Gastroesophageal sphincter (tissue), 4 donors: ENCODE data around the gene MACF1. TPM values are rescaled to one million over a fixed set of nuclear protein-coding genes. Genes with fewer than 3 reads are reported as not detected.

ENCODE experiments used
- ATAC-seq: fragments of 150-250 bp; one replicate; pipeline ENCODE4 v1.9.1; 2016; ENCODE audit warnings: mild to moderate bottlenecking, moderate library complexity
- H3K27ac ChIP-seq, 4 donors: fragments of 200-600 bp; sonication (generic) in 3 of 4; 1 replicate in 3 of 4; 2 replicates in 1 of 4; pipeline ENCODE4 v1.5.1; 2016 to 2019
- H3K27me3 ChIP-seq: fragments of 200-600 bp; sonication (generic); one replicate; pipeline ENCODE4 v1.5.1; 2019
- H3K36me3 ChIP-seq, 2 donors: fragments of 200-600 bp; sonication (generic); one replicate each; pipeline ENCODE4 v1.5.1; 2019; ENCODE audit warnings: control low read depth in 1 of 2
- H3K4me1 ChIP-seq, 3 donors: fragments of 200-600 bp; sonication (generic); 1 replicate in 2 of 3; 2 replicates in 1 of 3; pipeline ENCODE4 v1.5.1; 2016 to 2019; ENCODE audit warnings: control low read depth in 2 of 3
- H3K4me3 ChIP-seq, 2 donors: fragments of 200-600 bp; sonication (generic); one replicate each; pipeline ENCODE4 v1.5.1; 2019; ENCODE audit warnings: mild to moderate bottlenecking in 1 of 2, moderate library complexity in 1 of 2
- H3K9me3 ChIP-seq, 3 donors: fragments of 200-600 bp; sonication (generic); one replicate each; pipeline ENCODE4 v1.5.1; 2017 to 2019; ENCODE audit warnings: control low read depth in 2 of 3
- EP300 ChIP-seq: sonication (generic); formaldehyde crosslinking; IDR thresholded peaks from one replicate; pipeline ENCODE4 v1.6.1; 2017; ENCODE audit warnings: antibody characterized with exemption, mild to moderate bottlenecking
- POLR2A ChIP-seq, 2 donors: fragments of 450-650 bp; IDR thresholded peaks; one replicate each; pipeline ENCODE4 v1.6.1; 2017; ENCODE audit warnings: antibody characterized with exemption in 2 of 2, mild to moderate bottlenecking in 2 of 2, moderate library complexity in 1 of 2
- POLR2AphosphoS5 ChIP-seq: sonication (generic); formaldehyde crosslinking; IDR thresholded peaks from one replicate; pipeline ENCODE4 v1.6.1; 2017; ENCODE audit warnings: antibody characterized with exemption
- WGBS, 2 donors: methylation state at CpG; one replicate each; pipeline ENCODE4 v1.1.5; 2018; ENCODE audit warnings: low coverage in 1 of 2; 5-methylcytosine and 5-hydroxymethylcytosine counted together
- total RNA-seq, 4 donors: library from RNA; depleted of rRNA; stranded (reverse); fragments of >200 nt; gene quantifications; one replicate each; pipeline ENCODE4 v1.1.0, GENCODE V29; 2016
- TF ChIP-seq, protein P1 (sequence below), 4 experiments: fragments of 200-600 bp in 2 of 4; fragments of 450-650 bp in 2 of 4; sonication (generic) in 1 of 4; IDR thresholded peaks; one replicate each; pipeline ENCODE4 v1.5.1; 2017 to 2019; ENCODE audit warnings: antibody characterized with exemption in 4 of 4, mild to moderate bottlenecking in 2 of 4, moderate library complexity in 2 of 4

The MACF1 gene
- total RNA-seq, 4 donors from 2014 or later: 454 to 752 (median 541) TPM

DNA sequence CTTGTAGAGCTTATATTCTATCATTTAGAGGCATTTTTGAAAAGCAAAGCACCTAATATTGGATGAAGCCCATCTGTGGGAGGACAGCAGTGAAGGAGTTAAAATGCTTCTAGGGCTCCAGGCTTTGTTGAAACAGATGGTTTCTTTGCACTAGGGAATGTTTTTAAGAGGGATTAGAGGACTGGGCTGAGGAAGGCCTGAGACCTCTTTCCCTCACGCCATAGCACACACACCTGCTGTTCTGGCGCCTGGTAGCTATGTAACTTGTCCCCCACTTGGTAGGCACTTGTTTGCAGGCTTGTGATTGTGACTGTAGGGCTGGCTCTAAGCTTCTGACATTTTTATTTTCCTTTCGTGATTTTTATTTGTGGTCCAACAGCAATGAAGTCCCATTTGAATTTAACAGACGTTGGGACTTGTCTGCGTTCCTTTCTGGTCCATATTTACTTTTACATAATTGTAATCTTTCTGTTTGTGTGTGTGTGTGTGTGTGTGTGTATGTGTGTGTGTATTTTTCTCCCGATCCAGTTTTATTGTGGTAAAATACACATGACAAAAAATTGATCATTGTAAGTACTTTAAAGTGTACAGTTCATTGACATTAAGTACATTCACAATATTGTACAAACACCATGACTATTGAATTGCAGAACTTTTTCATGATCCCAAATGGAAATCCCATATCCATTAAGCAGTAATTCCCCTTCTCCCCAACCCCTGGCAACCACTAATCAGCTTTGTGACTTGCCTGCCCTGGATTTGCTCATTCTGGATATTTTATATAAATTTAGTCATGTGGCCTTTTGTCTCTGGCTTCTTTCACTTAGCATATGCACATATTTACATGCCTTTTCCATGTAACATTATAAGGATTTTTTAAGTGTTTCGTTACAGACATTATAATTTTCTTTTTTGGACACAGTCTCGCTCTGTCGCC lies 33.5 kb upstream of the MACF1 start:
- H3K9me3 ChIP-seq: no peaks in the 10 kb centered on the region
- H3K27me3 ChIP-seq: no peaks in the 10 kb centered on the region
- ATAC-seq: no peak
- peak overlapping the region in 3 of 4 donors; percentile 3 to 83 (median 7) for H3K27ac ChIP-seq
- H3K4me1 ChIP-seq: peaks cover 18 to 86% (median 36%) of the 10 kb centered on the region in 3 donors
- no peaks in the 10 kb centered on the region for H3K36me3 ChIP-seq
- WGBS, 2 donors: 46 to 70% methylated on average over 5 to 9 of the region's 9 CpGs
- TF ChIP-seq POLR2A (IDR thresholded peaks at IDR 0.05): no peak
- no peak for TF ChIP-seq EP300
- TF ChIP-seq POLR2AphosphoS5: no peak
- TF ChIP-seq, protein P1, sequence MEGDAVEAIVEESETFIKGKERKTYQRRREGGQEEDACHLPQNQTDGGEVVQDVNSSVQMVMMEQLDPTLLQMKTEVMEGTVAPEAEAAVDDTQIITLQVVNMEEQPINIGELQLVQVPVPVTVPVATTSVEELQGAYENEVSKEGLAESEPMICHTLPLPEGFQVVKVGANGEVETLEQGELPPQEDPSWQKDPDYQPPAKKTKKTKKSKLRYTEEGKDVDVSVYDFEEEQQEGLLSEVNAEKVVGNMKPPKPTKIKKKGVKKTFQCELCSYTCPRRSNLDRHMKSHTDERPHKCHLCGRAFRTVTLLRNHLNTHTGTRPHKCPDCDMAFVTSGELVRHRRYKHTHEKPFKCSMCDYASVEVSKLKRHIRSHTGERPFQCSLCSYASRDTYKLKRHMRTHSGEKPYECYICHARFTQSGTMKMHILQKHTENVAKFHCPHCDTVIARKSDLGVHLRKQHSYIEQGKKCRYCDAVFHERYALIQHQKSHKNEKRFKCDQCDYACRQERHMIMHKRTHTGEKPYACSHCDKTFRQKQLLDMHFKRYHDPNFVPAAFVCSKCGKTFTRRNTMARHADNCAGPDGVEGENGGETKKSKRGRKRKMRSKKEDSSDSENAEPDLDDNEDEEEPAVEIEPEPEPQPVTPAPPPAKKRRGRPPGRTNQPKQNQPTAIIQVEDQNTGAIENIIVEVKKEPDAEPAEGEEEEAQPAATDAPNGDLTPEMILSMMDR (IDR thresholded peaks at IDR 0.05): no peak
- no peak overlapping the region for H3K4me3 ChIP-seq

GRCh38 chr1:39173119-39173994 lies 31.1 kb upstream of the MACF1 start:
- H3K9me3 ChIP-seq: no peaks in the 10 kb centered on the region
- no peaks in the 10 kb centered on the region for H3K36me3 ChIP-seq
- ATAC-seq: no peak
- H3K27ac ChIP-seq: peak overlapping the region; percentile 74 to 86 (median 84)
- peaks cover 21 to 89% (median 34%) of the 10 kb centered on the region in 3 donors for H3K4me1 ChIP-seq
- no peak for TF ChIP-seq EP300
- TF ChIP-seq, protein P1 (IDR thresholded peaks at IDR 0.05): peak in 1 of 4 experiments; percentile 1
- 8 to 40% methylated on average over 1 to 3 of the region's 9 CpGs for WGBS, 2 donors
- H3K27me3 ChIP-seq: no peaks in the 10 kb centered on the region
- no peak overlapping the region for H3K4me3 ChIP-seq

DNA sequence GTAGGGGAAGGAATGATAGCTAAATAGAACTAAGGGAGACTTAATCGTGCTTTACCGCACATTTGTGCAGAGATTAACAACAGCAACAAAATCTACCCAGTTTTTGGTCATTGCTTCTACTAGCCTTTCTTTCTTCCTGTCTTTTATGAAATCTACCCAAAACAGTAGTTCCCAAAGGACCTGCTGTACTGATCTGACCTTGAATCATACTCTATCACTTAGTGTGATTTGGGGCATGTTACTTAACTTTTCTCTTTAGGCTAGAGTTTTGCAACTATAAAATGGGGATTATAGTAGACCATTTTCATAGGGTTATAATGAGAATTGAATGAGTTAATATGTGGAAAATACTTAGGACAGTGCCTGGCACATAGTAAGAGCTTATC lies 30.5 kb upstream of the MACF1 start:
- no peak overlapping the region for H3K4me3 ChIP-seq
- H3K36me3 ChIP-seq: no peaks in the 10 kb centered on the region
- no peaks in the 10 kb centered on the region for H3K27me3 ChIP-seq
- ATAC-seq: no peak
- 24% methylated on average over 2 of the region's 2 CpGs for WGBS, 2 donors
- peaks cover 27 to 93% (median 37%) of the 10 kb centered on the region in 3 donors for H3K4me1 ChIP-seq
- H3K27ac ChIP-seq: peak overlapping the region; percentile 74 to 86 (median 84)
- TF ChIP-seq, protein P1 (IDR thresholded peaks at IDR 0.05): no peak
- TF ChIP-seq EP300: no peak
- TF ChIP-seq POLR2A (IDR thresholded peaks at IDR 0.05): no peak
- TF ChIP-seq POLR2AphosphoS5: no peak
- no peaks in the 10 kb centered on the region for H3K9me3 ChIP-seq

GRCh38 chr1:39174390-39175081 lies 30.0 kb upstream of the MACF1 start:
- no peak overlapping the region for H3K4me3 ChIP-seq
- ATAC-seq: no peak
- peaks cover 30 to 94% (median 37%) of the 10 kb centered on the region in 3 donors for H3K4me1 ChIP-seq
- 32 to 40% methylated on average over 5 of the region's 5 CpGs for WGBS, 2 donors
- no peaks in the 10 kb centered on the region for H3K27me3 ChIP-seq
- no peaks in the 10 kb centered on the region for H3K36me3 ChIP-seq
- peak overlapping the region; percentile 74 to 86 (median 84) for H3K27ac ChIP-seq
- H3K9me3 ChIP-seq: no peaks in the 10 kb centered on the region
- no peak for TF ChIP-seq POLR2A (IDR thresholded peaks at IDR 0.05)
- TF ChIP-seq, protein P1 (IDR thresholded peaks at IDR 0.05): no peak
